OCI-LY1 (cell line): ENCODE results near the gene ELMOD2.

Source experiments
- H2AFZ ChIP-seq: fragments of 200-600 bp; sonication (generic), shearing (Covaris generic); 2 replicates; pipeline ENCODE4 v1.6.0; 2014; ENCODE audit warnings: antibody characterized with exemption, mild to moderate bottlenecking, low read length
- H3F3A ChIP-seq: fragments of 200-600 bp; sonication (generic), shearing (Covaris generic); 2 replicates; pipeline ENCODE4 v1.6.0; 2014; ENCODE audit warnings: mild to moderate bottlenecking, antibody characterized with exemption, low read length, moderate library complexity; ENCODE audit not compliant: insufficient read depth
- H3K27ac ChIP-seq: fragments of 200-600 bp; sonication (generic); 2 replicates; pipeline ENCODE4 v1.5.1; 2014; ENCODE audit warnings: low read length, mixed run types, mild to moderate bottlenecking, low read depth; ENCODE audit not compliant: poor library complexity, severe bottlenecking
- H3K27me3 ChIP-seq: fragments of 200-600 bp; sonication (generic); 2 replicates; pipeline ENCODE4 v1.6.0; 2014; ENCODE audit warnings: antibody characterized with exemption, mild to moderate bottlenecking, low read length, moderate library complexity; ENCODE audit not compliant: insufficient read depth
- H3K36me3 ChIP-seq: fragments of 200-600 bp; sonication (generic); 2 replicates; pipeline ENCODE4 v1.6.1; 2014; ENCODE audit warnings: mild to moderate bottlenecking, antibody characterized with exemption, low read length, moderate library complexity, mixed read lengths; ENCODE audit not compliant: insufficient read depth
- H3K4me1 ChIP-seq: fragments of 200-600 bp; sonication (generic); 2 replicates; pipeline ENCODE4 v1.5.1; 2014; ENCODE audit warnings: mild to moderate bottlenecking, low read length, moderate library complexity; ENCODE audit not compliant: insufficient read depth, severe bottlenecking
- H3K4me2 ChIP-seq: fragments of 200-600 bp; sonication (generic), shearing (Covaris generic); 2 replicates; pipeline ENCODE4 v1.6.1; 2014; ENCODE audit warnings: low read length
- H3K4me3 ChIP-seq: fragments of 200-600 bp; sonication (generic); 2 replicates; pipeline ENCODE4 v1.5.1; 2014; ENCODE audit warnings: low read length, low read depth, mild to moderate bottlenecking, mixed read lengths; ENCODE audit not compliant: poor library complexity, severe bottlenecking
- H3K79me2 ChIP-seq: fragments of 200-600 bp; shearing (Covaris generic); 2 replicates; pipeline ENCODE4 v1.6.1; 2016; ENCODE audit warnings: mixed run types, low read length, mixed read lengths; ENCODE audit not compliant: insufficient read depth
- H3K9ac ChIP-seq: fragments of 200-600 bp; sonication (generic), shearing (Covaris generic); 2 replicates; pipeline ENCODE4 v1.6.1; 2014; ENCODE audit warnings: mild to moderate bottlenecking, low read length, mixed read lengths
- H3K9me2 ChIP-seq: fragments of 200-600 bp; sonication (generic), shearing (Covaris generic); 2 replicates; pipeline ENCODE4 v1.6.1; 2014; ENCODE audit warnings: low read depth, mild to moderate bottlenecking, low read length, mixed read lengths
- H3K9me3 ChIP-seq: fragments of 200-600 bp; shearing (Covaris generic); 2 replicates; pipeline ENCODE4 v1.6.1; 2014; ENCODE audit warnings: low read length, mixed read lengths
- H4K20me1 ChIP-seq: fragments of 200-600 bp; sonication (generic), shearing (Covaris generic); 2 replicates; pipeline ENCODE4 v1.6.0; 2016; ENCODE audit warnings: mild to moderate bottlenecking, low read length; ENCODE audit not compliant: insufficient read depth
- EZH2 ChIP-seq: fragments of 200-600 bp; sonication (generic), shearing (Covaris generic); IDR thresholded peaks from 2 replicates; pipeline ENCODE4 v1.8.0; 2017; ENCODE audit warnings: borderline replicate concordance, mixed run types, mild to moderate bottlenecking, antibody characterized with exemption, low read length, moderate library complexity, mixed read lengths
- TF ChIP-seq, protein P1 (sequence below): fragments of 200-600 bp; sonication (generic), shearing (Covaris generic); IDR thresholded peaks from 2 replicates; pipeline ENCODE4 v1.5.1; 2017; ENCODE audit warnings: mild to moderate bottlenecking, antibody characterized with exemption, low read length, moderate library complexity, mixed read lengths

ELMOD2 gene

GRCh38 chr4:140600408-140600807 lies 76.4 kb downstream of the ELMOD2 start:
- no peaks in the 10 kb centered on the region for H3K36me3 ChIP-seq
- H3K4me3 ChIP-seq: no peak overlapping the region
- no peaks in the 10 kb centered on the region for H3K9me3 ChIP-seq
- H2AFZ ChIP-seq: no peak overlapping the region
- no peaks in the 10 kb centered on the region for H3F3A ChIP-seq
- H4K20me1 ChIP-seq: no peaks in the 10 kb centered on the region
- H3K9me2 ChIP-seq: no peaks in the 10 kb centered on the region
- H3K9ac ChIP-seq: no peak overlapping the region
- no peaks in the 10 kb centered on the region for H3K4me1 ChIP-seq
- TF ChIP-seq EZH2: no peak
- TF ChIP-seq, protein P1, sequence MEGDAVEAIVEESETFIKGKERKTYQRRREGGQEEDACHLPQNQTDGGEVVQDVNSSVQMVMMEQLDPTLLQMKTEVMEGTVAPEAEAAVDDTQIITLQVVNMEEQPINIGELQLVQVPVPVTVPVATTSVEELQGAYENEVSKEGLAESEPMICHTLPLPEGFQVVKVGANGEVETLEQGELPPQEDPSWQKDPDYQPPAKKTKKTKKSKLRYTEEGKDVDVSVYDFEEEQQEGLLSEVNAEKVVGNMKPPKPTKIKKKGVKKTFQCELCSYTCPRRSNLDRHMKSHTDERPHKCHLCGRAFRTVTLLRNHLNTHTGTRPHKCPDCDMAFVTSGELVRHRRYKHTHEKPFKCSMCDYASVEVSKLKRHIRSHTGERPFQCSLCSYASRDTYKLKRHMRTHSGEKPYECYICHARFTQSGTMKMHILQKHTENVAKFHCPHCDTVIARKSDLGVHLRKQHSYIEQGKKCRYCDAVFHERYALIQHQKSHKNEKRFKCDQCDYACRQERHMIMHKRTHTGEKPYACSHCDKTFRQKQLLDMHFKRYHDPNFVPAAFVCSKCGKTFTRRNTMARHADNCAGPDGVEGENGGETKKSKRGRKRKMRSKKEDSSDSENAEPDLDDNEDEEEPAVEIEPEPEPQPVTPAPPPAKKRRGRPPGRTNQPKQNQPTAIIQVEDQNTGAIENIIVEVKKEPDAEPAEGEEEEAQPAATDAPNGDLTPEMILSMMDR: no peak
- no peak overlapping the region for H3K27ac ChIP-seq
- no peaks in the 10 kb centered on the region for H3K79me2 ChIP-seq
- H3K4me2 ChIP-seq: no peak overlapping the region
- H3K27me3 ChIP-seq: no peaks in the 10 kb centered on the region

GRCh38 chr4:140602714-140603113 lies 78.7 kb downstream of the ELMOD2 start:
- Histone ChIP-seq H3K27me3 (no peaks in the 10 kb centered on the region), H4K20me1 (no peaks in the 10 kb centered on the region), H2AFZ (no peak overlapping the region), H3K4me3 (no peak overlapping the region), H3K4me2 (no peak overlapping the region), H3K9me3 (no peaks in the 10 kb centered on the region), H3K27ac (no peak overlapping the region), H3K79me2 (no peaks in the 10 kb centered on the region), H3K9ac (no peak overlapping the region), H3K9me2 (no peaks in the 10 kb centered on the region), H3K36me3 (no peaks in the 10 kb centered on the region), H3K4me1 (no peaks in the 10 kb centered on the region), H3F3A (no peaks in the 10 kb centered on the region)
- no peak for TF ChIP-seq EZH2
- TF ChIP-seq, protein P1: no peak

- no peak overlapping the region for H2AFZ ChIP-seq
- no peak overlapping the region for H3K4me2 ChIP-seq
- no peaks in the 10 kb centered on the region for H3K9me2 ChIP-seq
- H3K9ac ChIP-seq: no peak overlapping the region
- H3K36me3 ChIP-seq: no peaks in the 10 kb centered on the region
- TF ChIP-seq EZH2: no peak
- TF ChIP-seq, protein P1: no peak
- no peak overlapping the region for H3K4me3 ChIP-seq
- no peaks in the 10 kb centered on the region for H3K4me1 ChIP-seq
- no peaks in the 10 kb centered on the region for H3K79me2 ChIP-seq
- no peaks in the 10 kb centered on the region for H3F3A ChIP-seq
- no peaks in the 10 kb centered on the region for H4K20me1 ChIP-seq
- H3K27ac ChIP-seq: no peak overlapping the region
- H3K27me3 ChIP-seq: no peaks in the 10 kb centered on the region
- no peaks in the 10 kb centered on the region for H3K9me3 ChIP-seq
Measured at GRCh38 chr4:140603286-140603685, 79.3 kb downstream of the ELMOD2 start.
